Islet precursor cell (in vitro differentiated cells): ENCODE measurements around the gene ST3GAL4.

Source experiments
- DNase-seq: peaks from one replicate; pipeline ENCODE4 v3.0.0-alpha.2; 2018

Gene ST3GAL4

DNA sequence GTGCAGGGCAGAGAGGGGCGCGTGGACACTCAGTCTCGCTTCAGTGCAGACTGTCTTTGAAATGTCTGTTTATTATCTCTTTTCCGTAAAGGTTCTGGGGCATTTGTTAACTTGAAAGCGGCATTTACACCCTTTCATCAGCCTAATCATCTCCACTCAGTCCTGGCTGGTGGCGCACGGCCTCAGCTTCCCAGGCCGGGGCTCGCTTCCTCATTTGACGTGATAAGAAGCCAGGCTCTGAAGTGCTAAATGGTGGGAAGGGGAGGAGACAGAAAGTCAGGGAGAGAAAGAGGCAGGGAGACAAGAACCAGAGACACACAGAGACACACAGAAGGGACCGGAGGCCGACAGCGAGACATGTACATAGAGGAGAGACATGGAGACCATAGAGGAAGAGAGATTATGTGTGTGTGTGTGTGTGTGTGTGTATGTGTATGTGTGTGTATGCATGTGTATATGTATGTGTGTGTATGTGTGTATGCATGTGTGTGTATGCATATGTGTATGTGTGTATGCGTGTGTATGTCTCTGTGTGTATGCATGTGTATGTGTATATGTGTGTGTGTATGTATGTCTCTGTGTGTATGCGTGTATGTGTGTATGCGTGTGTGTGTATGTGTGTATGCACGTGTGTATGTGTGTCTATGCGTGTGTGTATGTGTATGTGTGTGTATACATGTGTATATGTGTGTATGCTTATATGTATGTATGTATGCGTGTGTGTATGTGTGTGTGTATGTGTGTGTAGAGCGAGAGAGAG is 101.5 kb downstream of the ST3GAL4 start:
- peak; percentile 72 for DNase-seq

DNA sequence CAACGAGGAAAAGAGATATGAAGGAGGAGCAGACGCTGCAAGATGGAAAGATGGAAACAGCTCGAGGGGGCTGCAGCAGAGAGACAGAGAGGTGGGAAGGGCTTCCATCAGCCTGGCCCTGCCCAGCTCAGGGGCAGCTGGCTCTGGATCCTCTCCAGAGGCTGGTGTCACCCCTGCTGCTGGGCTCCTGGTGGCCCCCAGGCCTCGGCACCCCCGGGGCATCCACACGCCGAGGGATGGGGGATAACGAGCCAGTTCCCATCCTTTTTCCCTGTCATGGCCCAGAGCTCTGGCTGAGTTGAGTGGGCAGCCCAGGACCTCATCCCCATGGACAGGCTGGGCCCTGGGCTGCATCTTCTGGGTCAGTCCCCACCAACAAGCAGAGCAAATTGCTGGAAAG is 102.3 kb downstream of the ST3GAL4 start:
- DNase-seq, result no peak

DNA sequence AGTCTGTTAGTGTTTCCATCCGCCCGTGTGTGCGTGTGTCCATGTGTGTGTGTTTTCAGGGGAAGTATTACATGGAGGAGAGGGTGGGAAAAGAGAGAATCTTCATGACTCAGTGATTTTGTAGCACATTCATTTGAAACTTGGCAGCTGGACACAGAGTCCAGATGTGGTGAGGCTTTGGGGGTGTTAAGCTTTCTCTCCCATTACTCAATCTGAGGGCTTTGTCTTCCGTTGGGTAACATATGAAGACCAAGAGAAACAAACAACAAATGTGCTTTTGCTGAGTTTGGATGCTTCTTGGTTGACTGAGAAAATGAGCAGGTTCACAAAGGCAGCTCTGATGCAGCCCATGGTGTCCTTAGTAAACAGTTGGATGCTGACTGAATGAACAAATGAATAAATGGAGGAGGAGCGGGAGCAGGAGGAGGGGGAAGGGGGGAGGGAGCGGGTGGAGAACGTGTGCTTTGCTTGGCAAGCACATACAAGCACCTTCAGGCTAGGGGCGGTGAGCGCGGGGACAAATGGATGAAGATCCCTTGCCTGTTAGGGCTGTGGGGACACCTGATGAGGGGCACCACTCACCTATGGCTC is 104.3 kb downstream of the ST3GAL4 start:
- DNase-seq, result no peak

DNA sequence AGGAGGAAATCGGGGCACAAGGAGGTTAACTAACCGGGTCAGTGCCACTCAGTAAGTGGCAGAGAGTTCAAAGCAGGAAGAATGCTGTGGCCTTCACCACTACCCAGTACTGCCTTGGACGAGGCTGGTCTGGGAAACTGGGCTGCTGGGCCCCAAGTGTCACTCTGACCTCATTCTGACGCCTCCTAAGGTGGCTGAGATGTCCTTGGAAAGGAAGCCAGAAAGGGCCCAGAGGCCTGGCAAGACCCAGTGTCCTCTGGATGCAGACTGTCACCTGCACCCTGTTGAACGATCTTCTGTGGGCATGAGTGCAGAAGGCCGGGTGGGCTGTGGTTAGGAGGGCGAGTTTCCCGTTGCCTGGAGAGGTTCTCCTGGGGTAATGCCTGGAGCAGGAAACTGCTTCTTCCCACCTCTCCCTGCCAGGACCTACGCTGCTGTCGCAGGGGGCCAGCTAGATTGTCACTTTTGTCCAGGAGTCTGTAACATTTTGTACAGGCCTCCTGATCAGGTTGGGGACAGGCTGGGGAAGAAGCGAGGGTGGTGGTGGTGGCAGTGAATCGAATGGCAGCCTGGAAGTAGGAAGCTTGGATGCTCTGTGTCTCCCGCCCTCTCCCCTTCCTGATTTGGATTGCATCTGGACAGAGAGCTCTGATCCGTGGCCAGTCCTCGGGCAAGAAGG is 105.1 kb downstream of the ST3GAL4 start:
- no peak for DNase-seq

DNA sequence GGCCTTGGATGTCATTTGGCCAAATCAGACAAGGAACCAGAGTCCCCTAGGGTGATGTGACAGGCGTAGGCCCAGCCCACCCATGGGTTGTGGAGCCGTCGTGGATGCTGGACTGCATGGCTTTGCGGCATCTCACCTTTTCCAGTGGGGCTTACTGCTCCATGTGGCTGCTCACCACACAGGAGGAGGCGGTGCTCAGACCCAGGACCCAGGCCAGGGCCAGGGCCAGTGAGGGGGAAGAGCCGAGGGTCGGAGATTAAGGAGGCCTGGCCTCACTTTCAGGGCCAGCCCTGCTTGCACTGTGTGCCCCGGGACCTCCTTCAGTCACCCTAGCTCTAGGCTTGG is 105.6 kb downstream of the ST3GAL4 start:
- no peak for DNase-seq

DNA sequence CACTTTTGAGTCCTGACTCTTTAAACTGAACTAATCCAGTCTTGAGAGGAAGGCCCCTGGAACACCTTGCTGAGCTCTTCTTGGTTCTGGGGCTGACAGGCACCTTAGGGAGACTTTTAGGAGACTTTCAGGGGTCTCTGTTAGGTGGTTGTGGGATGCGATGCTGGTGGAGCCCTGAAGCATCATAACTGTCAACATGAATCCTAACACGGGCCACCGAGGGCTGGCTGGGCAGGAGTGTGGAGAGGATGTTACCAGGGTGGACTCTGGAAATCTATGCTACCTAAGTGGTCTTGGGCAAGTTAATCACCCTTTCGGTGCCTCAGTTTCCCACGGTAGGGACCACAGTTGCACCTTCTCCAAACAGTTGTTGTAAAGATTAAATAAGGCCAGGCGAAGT is 106.5 kb downstream of the ST3GAL4 start:
- no peak for DNase-seq

DNA sequence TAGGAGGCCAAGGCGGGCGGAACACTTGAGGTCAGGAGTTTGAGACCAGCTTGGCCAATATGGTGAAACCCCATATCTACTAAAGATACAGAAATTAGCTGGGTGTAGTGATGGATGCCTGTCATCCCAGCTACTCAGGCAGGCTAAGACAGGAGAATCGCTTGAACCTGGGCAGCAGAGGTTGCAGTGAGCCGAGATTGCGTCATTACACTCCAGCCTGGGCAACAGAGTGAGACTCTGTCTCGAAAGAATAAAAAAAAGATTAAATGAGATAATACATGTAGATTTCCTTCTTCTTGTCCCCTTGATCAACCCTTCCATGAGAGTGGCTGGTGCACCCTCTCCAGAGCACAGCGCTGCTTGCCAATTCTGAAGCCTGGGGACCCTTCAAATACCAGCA is 106.9 kb downstream of the ST3GAL4 start:
- DNase-seq, result no peak
